Measurements from ENCODE around the gene SEC14L1. TPM values are rescaled to one million over a fixed set of nuclear protein-coding genes. Genes with fewer than 3 reads are reported as not detected.

Gene SEC14L1
- total RNA-seq, 1 donor from 2014 or later: 83.5 TPM

DNA sequence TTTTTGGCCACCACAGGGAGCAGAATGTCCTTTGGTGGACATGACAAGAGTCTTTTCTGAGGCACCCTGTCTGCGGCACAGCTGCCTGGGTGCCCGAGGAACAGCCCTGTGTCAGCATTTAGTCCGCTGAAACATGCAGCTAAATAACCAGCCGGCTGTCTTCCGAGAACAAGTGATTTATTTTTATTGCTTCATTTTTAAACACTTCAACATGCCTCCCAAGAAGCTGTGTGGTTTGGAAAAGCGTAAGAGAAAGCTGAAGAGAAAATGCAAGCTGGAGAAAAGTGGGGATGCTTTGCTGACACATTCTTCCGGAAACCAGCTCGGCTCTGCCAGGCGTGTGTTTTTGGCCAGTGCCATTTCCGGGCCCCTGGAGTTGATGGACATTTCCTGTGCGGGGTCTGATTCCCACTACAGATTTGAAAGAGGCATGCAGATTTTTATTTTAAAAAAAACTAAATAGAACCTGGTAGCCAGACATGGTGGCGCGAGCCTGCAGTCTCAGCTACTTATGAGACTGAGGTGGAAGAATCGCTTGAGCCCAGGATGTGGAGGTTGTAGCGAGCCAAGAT is 94.7 kb downstream of the SEC14L1 start:
- H3K27me3 ChIP-seq (ENCODE audit: control insufficient read depth in 3 of 3, insufficient read depth in 3 of 3, low read length in 3 of 3): no peaks in the 10 kb centered on the region
- peak overlapping the region; percentile 36 to 66 (median 49) for H3K4me3 ChIP-seq (ENCODE audit: low read length in 3 of 3)
- no peaks in the 10 kb centered on the region for H3K9me3 ChIP-seq (ENCODE audit: control insufficient read depth in 3 of 3, low read length in 3 of 3)
- H3K36me3 ChIP-seq (ENCODE audit: control insufficient read depth in 3 of 3, insufficient read depth in 3 of 3, low read length in 3 of 3): no peaks in the 10 kb centered on the region
- peak overlapping the region in 2 of 3 donors; percentile 54 to 63 for H3K9ac ChIP-seq (ENCODE audit: low read depth in 1 of 3, low read length in 3 of 3)
- peaks cover 4 to 15% (median 13%) of the 10 kb centered on the region in 3 donors for H3K4me1 ChIP-seq (ENCODE audit: control insufficient read depth in 3 of 3, insufficient read depth in 3 of 3, low read length in 3 of 3)
- H3K27ac ChIP-seq (ENCODE audit: low read depth, low read length): peak overlapping the region; percentile 51

DNA sequence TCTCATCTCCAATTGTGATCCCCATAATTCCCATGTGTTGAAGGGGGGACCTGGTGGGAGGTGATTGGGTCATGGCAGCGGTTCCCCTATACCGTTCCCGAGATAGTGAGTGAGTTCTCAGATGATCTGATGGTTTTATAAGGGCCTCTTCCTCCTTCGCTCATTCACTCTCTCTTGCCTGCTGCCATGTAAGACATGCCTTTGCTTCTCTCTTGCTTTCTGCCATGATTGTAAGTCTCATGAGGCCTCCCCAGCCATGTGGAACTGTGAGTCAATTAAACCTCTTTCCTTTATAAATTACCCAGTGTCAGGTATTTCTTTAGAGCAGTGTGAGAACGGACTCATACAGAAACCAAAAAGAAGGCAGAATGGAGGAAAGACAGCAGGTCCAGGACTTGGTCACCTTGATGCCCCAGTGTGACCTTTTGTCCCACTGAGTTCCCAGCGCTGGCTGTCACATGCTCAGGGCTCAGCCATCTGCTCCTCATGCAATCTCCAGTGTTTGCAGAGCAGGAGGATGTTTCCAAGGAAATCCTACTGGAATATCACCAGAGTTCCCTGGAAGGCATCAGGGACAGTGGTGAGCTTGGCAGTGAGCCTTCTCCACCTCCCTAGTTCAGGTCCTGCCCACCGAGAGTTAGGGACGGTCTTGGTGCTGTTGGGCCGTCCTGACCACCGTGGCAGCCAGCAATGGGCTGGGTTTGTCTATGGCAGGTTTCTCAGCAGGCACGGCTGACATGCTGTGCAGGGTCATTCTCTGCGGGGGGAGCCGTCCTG is 96.7 kb downstream of the SEC14L1 start:
- no peak overlapping the region for H3K27ac ChIP-seq (ENCODE audit: low read depth, low read length)
- no peaks in the 10 kb centered on the region for H3K9me3 ChIP-seq (ENCODE audit: control insufficient read depth in 3 of 3, low read length in 3 of 3)
- H3K27me3 ChIP-seq (ENCODE audit: control insufficient read depth in 3 of 3, insufficient read depth in 3 of 3, low read length in 3 of 3): no peaks in the 10 kb centered on the region
- H3K9ac ChIP-seq (ENCODE audit: low read depth in 1 of 3, low read length in 3 of 3): no peak overlapping the region
- no peaks in the 10 kb centered on the region for H3K36me3 ChIP-seq (ENCODE audit: control insufficient read depth in 3 of 3, insufficient read depth in 3 of 3, low read length in 3 of 3)
- H3K4me1 ChIP-seq (ENCODE audit: control insufficient read depth in 3 of 3, insufficient read depth in 3 of 3, low read length in 3 of 3): peaks cover 4 to 17% (median 15%) of the 10 kb centered on the region in 3 donors
- H3K4me3 ChIP-seq (ENCODE audit: low read length in 3 of 3): no peak overlapping the region

DNA sequence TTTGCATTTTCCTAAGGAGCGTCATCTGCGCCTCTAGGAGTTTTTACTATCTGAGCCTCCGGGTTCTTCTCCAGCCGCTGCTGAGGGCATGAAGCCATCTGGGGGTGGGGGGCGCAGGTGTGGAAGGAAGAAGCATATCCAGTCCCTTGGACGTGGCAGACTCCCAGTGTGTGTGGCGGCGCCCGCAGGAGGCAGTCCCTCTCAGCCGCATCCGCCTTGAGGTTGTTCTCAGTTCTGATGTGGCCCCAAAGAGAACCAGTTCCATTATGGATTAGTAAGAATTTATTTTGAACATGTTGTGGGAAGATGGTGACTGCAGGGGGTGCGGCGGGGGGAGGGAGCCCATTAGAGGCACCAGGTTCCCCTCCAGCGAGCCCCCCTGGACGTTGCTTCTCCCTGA is 100.2 kb downstream of the SEC14L1 start:
- no peaks in the 10 kb centered on the region for H3K36me3 ChIP-seq (ENCODE audit: control insufficient read depth in 3 of 3, insufficient read depth in 3 of 3, low read length in 3 of 3)
- no peaks in the 10 kb centered on the region for H3K9me3 ChIP-seq (ENCODE audit: control insufficient read depth in 3 of 3, low read length in 3 of 3)
- H3K27me3 ChIP-seq (ENCODE audit: control insufficient read depth in 3 of 3, insufficient read depth in 3 of 3, low read length in 3 of 3): no peaks in the 10 kb centered on the region
- H3K4me1 ChIP-seq (ENCODE audit: control insufficient read depth in 3 of 3, insufficient read depth in 3 of 3, low read length in 3 of 3): peaks cover 4 to 9% (median 7%) of the 10 kb centered on the region in 3 donors
- no peak overlapping the region for H3K27ac ChIP-seq (ENCODE audit: low read depth, low read length)
- no peak overlapping the region for H3K9ac ChIP-seq (ENCODE audit: low read depth in 1 of 3, low read length in 3 of 3)
- H3K4me3 ChIP-seq (ENCODE audit: low read length in 3 of 3): no peak overlapping the region

DNA sequence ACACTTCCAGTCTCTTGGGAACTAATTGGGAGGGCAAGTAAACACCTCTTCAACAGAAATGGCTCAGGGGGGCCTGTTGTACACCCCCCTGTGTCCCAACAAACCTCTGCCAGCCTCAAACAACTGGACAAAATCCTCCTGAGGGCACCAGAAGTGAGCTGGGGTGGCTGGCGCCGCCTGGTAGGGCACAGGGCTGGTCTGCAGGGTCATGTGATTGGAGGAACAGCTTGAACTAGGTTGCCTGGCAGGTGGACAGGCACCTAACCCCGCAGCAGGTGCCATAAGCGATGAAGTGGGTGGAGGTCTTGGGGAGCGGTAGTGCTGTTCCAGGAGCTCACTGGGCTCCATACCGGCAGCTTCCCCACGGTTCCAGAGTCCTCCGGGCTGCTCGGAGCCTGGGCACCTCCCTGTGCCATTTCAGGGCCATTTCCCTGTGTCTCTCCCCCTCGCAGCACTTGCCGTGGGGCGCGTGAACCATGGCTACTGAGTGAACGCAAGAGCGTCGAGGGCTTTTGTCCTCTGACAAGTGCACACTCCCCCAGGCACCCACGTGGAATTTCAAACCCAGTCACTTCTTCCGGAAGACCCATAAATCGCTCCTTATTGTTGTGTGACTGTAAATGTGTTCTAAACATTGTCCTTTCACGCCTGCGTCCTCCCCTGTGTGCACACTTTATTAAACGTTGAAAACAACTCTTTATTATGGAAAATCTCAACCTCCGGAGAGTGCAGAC is 101.5 kb downstream of the SEC14L1 start:
- Histone ChIP-seq H3K36me3 (ENCODE audit: control insufficient read depth in 3 of 3, insufficient read depth in 3 of 3, low read length in 3 of 3) (no peaks in the 10 kb centered on the region), H3K4me3 (ENCODE audit: low read length in 3 of 3) (no peak overlapping the region), H3K27ac (ENCODE audit: low read depth, low read length) (no peak overlapping the region), H3K4me1 (ENCODE audit: control insufficient read depth in 3 of 3, insufficient read depth in 3 of 3, low read length in 3 of 3) (peaks cover 11 to 16% (median 13%) of the 10 kb centered on the region in 3 donors), H3K9me3 (ENCODE audit: control insufficient read depth in 3 of 3, low read length in 3 of 3) (no peaks in the 10 kb centered on the region), H3K27me3 (ENCODE audit: control insufficient read depth in 3 of 3, insufficient read depth in 3 of 3, low read length in 3 of 3) (no peaks in the 10 kb centered on the region), H3K9ac (ENCODE audit: low read depth in 1 of 3, low read length in 3 of 3) (peak overlapping the region in 1 of 3 donors; percentile 20)

DNA sequence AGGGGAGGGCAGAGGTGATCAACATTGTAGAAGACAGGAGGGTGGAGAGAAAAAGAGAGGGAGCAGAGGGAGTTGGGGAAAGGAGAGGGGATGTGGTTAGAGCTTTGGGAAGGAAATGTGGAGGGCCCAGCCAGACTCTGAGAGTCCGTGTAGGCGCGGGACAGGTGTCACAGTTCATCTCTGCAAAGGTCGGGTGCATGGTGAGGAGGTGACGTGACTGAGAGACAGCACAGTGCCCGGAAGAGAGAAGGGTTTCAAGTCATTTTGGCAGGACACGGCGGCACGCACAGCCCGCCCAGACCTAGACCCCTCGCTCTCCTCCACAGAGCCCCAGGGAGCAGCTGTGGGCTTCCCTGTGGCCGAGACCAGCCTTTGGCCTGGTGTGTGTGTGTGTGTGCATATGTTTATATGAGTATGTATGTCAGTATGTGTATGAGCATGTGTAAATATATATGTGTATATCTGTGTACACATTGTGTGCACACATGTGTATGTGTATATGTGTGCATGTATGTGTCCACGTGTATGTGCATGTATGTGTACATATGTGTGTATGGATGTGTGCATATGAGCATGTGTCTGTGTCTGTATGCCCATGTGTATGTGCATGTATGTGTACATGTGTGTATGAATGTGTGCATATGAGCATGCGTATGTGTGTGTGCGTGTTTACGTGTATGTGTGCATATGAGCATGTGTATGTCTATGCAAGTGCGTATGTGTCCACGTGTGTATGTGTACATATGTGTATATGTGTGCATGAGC is 104.6 kb downstream of the SEC14L1 start:
- H3K4me3 ChIP-seq (ENCODE audit: low read length in 3 of 3): no peak overlapping the region
- H3K27me3 ChIP-seq (ENCODE audit: control insufficient read depth in 3 of 3, insufficient read depth in 3 of 3, low read length in 3 of 3): peaks cover 3 to 8% (median 3%) of the 10 kb centered on the region in 3 donors
- H3K27ac ChIP-seq (ENCODE audit: low read depth, low read length): no peak overlapping the region
- peaks cover 8 to 11% (median 10%) of the 10 kb centered on the region in 3 donors for H3K4me1 ChIP-seq (ENCODE audit: control insufficient read depth in 3 of 3, insufficient read depth in 3 of 3, low read length in 3 of 3)
- H3K9ac ChIP-seq (ENCODE audit: low read depth in 1 of 3, low read length in 3 of 3): no peak overlapping the region
- H3K9me3 ChIP-seq (ENCODE audit: control insufficient read depth in 3 of 3, low read length in 3 of 3): no peaks in the 10 kb centered on the region
- H3K36me3 ChIP-seq (ENCODE audit: control insufficient read depth in 3 of 3, insufficient read depth in 3 of 3, low read length in 3 of 3): no peaks in the 10 kb centered on the region

DNA sequence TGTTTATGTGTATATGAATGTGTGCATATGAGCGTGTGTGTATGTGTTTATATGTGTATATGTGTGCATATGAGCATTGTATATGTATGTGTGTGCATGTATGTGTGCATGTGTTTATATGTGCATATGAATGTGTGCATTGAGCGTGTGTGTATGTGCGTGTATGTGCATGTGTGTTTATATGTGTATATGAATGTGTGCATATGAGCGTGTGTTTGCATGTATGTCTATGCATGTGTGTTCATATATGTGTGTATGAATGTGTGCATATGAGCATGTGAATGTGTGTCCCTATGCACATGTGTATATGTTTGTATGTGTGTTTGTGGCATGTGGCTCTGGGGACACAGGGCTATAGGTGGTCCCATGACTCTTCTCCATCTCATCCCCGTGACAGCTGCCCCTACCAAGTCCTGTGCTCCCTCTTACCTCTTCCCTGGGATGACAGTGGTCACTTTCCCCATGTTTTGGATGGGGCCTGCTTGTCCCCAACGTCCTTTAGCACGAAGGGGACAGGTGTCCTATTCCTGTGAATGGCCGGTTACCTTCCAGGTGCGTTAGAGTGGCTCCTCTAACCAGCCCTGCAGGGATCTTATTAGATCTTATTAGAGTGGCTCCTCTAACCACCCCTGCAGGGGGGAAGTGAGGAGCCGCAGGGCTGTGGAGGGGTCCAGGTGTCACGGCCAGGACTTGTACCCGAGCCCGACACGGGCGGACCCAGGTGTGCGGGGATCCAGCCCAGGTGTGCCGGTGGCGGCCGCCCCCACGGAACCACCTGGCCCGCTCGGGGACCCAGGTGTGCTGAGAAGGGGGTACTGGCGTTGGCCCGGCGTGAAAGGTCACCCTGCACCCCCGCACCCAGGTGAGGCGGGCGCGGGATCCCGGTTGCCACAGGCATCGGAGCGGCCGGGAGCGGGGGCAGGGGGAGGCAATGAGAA is 105.6 kb downstream of the SEC14L1 start:
- Histone ChIP-seq H3K4me1 (ENCODE audit: control insufficient read depth in 3 of 3, insufficient read depth in 3 of 3, low read length in 3 of 3) (peaks cover 8 to 11% (median 10%) of the 10 kb centered on the region in 3 donors), H3K9me3 (ENCODE audit: control insufficient read depth in 3 of 3, low read length in 3 of 3) (no peaks in the 10 kb centered on the region), H3K4me3 (ENCODE audit: low read length in 3 of 3) (peak overlapping the region; percentile 48 to 73 (median 63)), H3K36me3 (ENCODE audit: control insufficient read depth in 3 of 3, insufficient read depth in 3 of 3, low read length in 3 of 3) (no peaks in the 10 kb centered on the region), H3K27ac (ENCODE audit: low read depth, low read length) (no peak overlapping the region), H3K9ac (ENCODE audit: low read depth in 1 of 3, low read length in 3 of 3) (peak overlapping the region; percentile 61 to 85 (median 64)), H3K27me3 (ENCODE audit: control insufficient read depth in 3 of 3, insufficient read depth in 3 of 3, low read length in 3 of 3) (peaks cover 3 to 8% (median 3%) of the 10 kb centered on the region in 3 donors)

DNA sequence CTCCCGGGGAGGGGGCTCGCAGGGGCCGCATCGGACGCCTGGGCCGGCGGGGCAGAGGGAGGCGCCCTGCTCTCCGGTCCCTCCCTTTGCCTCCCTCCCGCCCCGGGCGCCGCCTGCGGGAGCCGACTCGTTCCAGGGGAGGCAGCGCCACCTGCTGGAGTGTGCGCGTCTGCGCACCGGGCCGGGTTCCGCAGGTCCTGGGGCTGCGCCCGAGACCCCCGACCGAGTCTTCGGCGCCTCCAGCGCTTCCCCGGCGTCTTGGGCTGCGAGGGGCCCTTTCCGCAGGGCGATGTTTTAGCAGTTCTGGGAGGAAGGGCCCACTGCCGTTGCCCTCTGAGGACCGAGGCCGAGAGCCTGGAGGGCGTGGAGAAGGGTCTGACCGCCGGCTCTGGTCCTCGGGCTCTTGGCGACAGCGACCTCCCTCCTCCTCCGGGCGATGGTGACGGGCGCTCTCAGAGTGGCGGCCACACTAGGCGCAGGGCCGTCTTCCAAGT is 106.3 kb downstream of the SEC14L1 start:
- Histone ChIP-seq H3K27ac (ENCODE audit: low read depth, low read length) (no peak overlapping the region), H3K36me3 (ENCODE audit: control insufficient read depth in 3 of 3, insufficient read depth in 3 of 3, low read length in 3 of 3) (no peaks in the 10 kb centered on the region), H3K4me3 (ENCODE audit: low read length in 3 of 3) (peak overlapping the region; percentile 51 to 73 (median 63)), H3K9me3 (ENCODE audit: control insufficient read depth in 3 of 3, low read length in 3 of 3) (no peaks in the 10 kb centered on the region), H3K9ac (ENCODE audit: low read depth in 1 of 3, low read length in 3 of 3) (peak overlapping the region; percentile 64 to 85 (median 70)), H3K4me1 (ENCODE audit: control insufficient read depth in 3 of 3, insufficient read depth in 3 of 3, low read length in 3 of 3) (peaks cover 8 to 11% (median 10%) of the 10 kb centered on the region in 3 donors), H3K27me3 (ENCODE audit: control insufficient read depth in 3 of 3, insufficient read depth in 3 of 3, low read length in 3 of 3) (peaks cover 3 to 8% (median 3%) of the 10 kb centered on the region in 3 donors)

DNA sequence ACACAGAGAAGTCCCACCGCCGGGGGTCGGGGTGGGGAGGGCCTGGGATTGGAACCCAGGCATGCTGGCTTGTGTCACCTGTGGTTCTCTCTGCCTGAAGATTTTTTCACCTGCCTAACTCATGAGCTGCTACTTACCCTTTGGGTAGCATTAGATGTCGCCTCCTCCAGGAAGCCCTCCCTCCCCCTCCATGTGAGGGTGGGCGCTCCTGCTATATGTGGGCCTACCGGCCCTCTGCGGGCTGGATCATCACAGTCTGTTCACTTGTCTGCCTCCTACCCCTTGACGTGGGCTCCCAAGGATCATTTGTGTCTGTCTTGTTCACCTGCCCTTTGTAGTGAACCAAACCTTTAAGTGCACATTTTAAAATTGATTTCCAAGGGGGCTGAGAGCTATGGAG is 106.8 kb downstream of the SEC14L1 start:
- H3K9ac ChIP-seq (ENCODE audit: low read depth in 1 of 3, low read length in 3 of 3): peak overlapping the region in 2 of 3 donors; percentile 56 to 70
- peaks cover 3 to 9% (median 3%) of the 10 kb centered on the region in 3 donors for H3K27me3 ChIP-seq (ENCODE audit: control insufficient read depth in 3 of 3, insufficient read depth in 3 of 3, low read length in 3 of 3)
- H3K27ac ChIP-seq (ENCODE audit: low read depth, low read length): no peak overlapping the region
- no peaks in the 10 kb centered on the region for H3K9me3 ChIP-seq (ENCODE audit: control insufficient read depth in 3 of 3, low read length in 3 of 3)
- no peaks in the 10 kb centered on the region for H3K36me3 ChIP-seq (ENCODE audit: control insufficient read depth in 3 of 3, insufficient read depth in 3 of 3, low read length in 3 of 3)
- no peak overlapping the region for H3K4me3 ChIP-seq (ENCODE audit: low read length in 3 of 3)
- peaks cover 6 to 10% (median 8%) of the 10 kb centered on the region in 3 donors for H3K4me1 ChIP-seq (ENCODE audit: control insufficient read depth in 3 of 3, insufficient read depth in 3 of 3, low read length in 3 of 3)
